HEK293T (cell line): ENCODE measurements around the gene GHRHR.

ENCODE experiments used
- FOXK2 ChIP-seq: fragments of 450-650 bp; IDR thresholded peaks from 2 replicates; pipeline ENCODE4 v1.6.1; 2016; ENCODE audit warnings: mild to moderate bottlenecking
- FOXM1 ChIP-seq: fragments of 450-650 bp; IDR thresholded peaks from 2 replicates; pipeline ENCODE4 v1.6.1; 2017; ENCODE audit warnings: mild to moderate bottlenecking, borderline replicate concordance
- HDGF ChIP-seq: fragments of 450-650 bp; IDR thresholded peaks from 2 replicates; pipeline ENCODE4 v1.6.1; 2017; ENCODE audit warnings: antibody characterized with exemption, borderline replicate concordance
- PKNOX1 ChIP-seq: fragments of 450-650 bp; IDR thresholded peaks from 2 replicates; pipeline ENCODE4 v1.6.1; 2016
- TARDBP ChIP-seq: fragments of 450-650 bp; IDR thresholded peaks from 2 replicates; pipeline ENCODE4 v1.6.1; 2016
- ZNF384 ChIP-seq: fragments of 450-650 bp; IDR thresholded peaks from 2 replicates; pipeline ENCODE4 v1.6.1; 2016

- TF ChIP-seq FOXM1 = no peak
- no peak for TF ChIP-seq PKNOX1
- TF ChIP-seq TARDBP = no peak
- no peak for TF ChIP-seq FOXK2
- no peak for TF ChIP-seq HDGF
- TF ChIP-seq ZNF384 = no peak
These were observed 40.6 kb upstream of the GHRHR start for GRCh38 chr7:30923009-30923773.
